Neuronal stem cell (in vitro differentiated cells): ENCODE data around the gene FIGLA.

Source experiments
- DNase-seq: peaks from one replicate; pipeline ENCODE4 v3.0.0-alpha.2; 2013; ENCODE audit warnings: low spot score
- H2AFZ ChIP-seq: one replicate; pipeline ENCODE4 v1.6.1; 2013; ENCODE audit warnings: mild to moderate bottlenecking, low read length, inconsistent platforms
- H2AK5ac ChIP-seq: 2 replicates; pipeline ENCODE4 v1.6.1; 2013; ENCODE audit warnings: low read depth, mild to moderate bottlenecking, inconsistent platforms, low read length, moderate library complexity, mixed read lengths
- H2BK120ac ChIP-seq: 2 replicates; pipeline ENCODE4 v1.6.1; 2013; ENCODE audit warnings: low read depth, mild to moderate bottlenecking, inconsistent platforms, low read length, moderate library complexity, mixed read lengths
- H2BK12ac ChIP-seq: one replicate; pipeline ENCODE4 v1.6.1; 2013; ENCODE audit warnings: low read length, inconsistent platforms
- H2BK15ac ChIP-seq: 2 replicates; pipeline ENCODE4 v1.6.1; 2013; ENCODE audit warnings: mild to moderate bottlenecking, low read length, inconsistent platforms, mixed read lengths
- H2BK5ac ChIP-seq: one replicate; pipeline ENCODE4 v1.6.1; 2013; ENCODE audit warnings: inconsistent platforms, mild to moderate bottlenecking, low read length, moderate library complexity
- H3K14ac ChIP-seq: one replicate; pipeline ENCODE4 v1.6.1; 2013; ENCODE audit warnings: low read length, inconsistent platforms
- H3K18ac ChIP-seq: 2 replicates; pipeline ENCODE4 v1.6.1; 2013; ENCODE audit warnings: low read length, inconsistent platforms
- H3K23ac ChIP-seq: 2 replicates; pipeline ENCODE4 v1.6.1; 2013; ENCODE audit warnings: low read depth, mild to moderate bottlenecking, mixed read lengths, low read length, inconsistent platforms; ENCODE audit not compliant: poor library complexity
- H3K27ac ChIP-seq: replicated peaks from 3 replicates; pipeline ENCODE4 v1.5.1; 2013; ENCODE audit warnings: low read length, inconsistent platforms
- H3K27me3 ChIP-seq, 3 experiments: 2 replicates each; pipeline ENCODE4 v1.6.1; 2013; ENCODE audit warnings: low read length in 3 of 3, mild to moderate bottlenecking in 2 of 3, inconsistent platforms in 1 of 3, low read depth in 1 of 3, mixed read lengths in 1 of 3, moderate library complexity in 1 of 3; ENCODE audit not compliant: control insufficient read depth in 3 of 3, insufficient read depth in 3 of 3
- H3K36me3 ChIP-seq, 2 donors: replicated peaks in 1 of 2; 2 replicates each; pipeline ENCODE4 v1.6.1; 2013; ENCODE audit warnings: low read length in 2 of 2; ENCODE audit not compliant: control insufficient read depth in 2 of 2, insufficient read depth in 2 of 2
- H3K4ac ChIP-seq: 2 replicates; pipeline ENCODE4 v1.6.1; 2013; ENCODE audit warnings: inconsistent platforms, mild to moderate bottlenecking, low read length, moderate library complexity
- H3K4me1 ChIP-seq, 2 donors: 1 replicate in 1 of 2; 2 replicates in 1 of 2; pipeline ENCODE4 v1.6.1; 2013; ENCODE audit warnings: low read length in 2 of 2, low read depth in 1 of 2; ENCODE audit not compliant: control insufficient read depth in 2 of 2, insufficient read depth in 1 of 2
- H3K4me2 ChIP-seq: one replicate; pipeline ENCODE4 v1.6.1; 2013; ENCODE audit warnings: mild to moderate bottlenecking, low read length, inconsistent platforms; ENCODE audit not compliant: insufficient read depth, poor library complexity, severe bottlenecking
- H3K4me3 ChIP-seq, 2 donors: 2 replicates each; pipeline ENCODE4 v1.5.1; 2013; ENCODE audit warnings: low read length in 2 of 2, mild to moderate bottlenecking in 2 of 2, inconsistent platforms in 1 of 2, moderate library complexity in 1 of 2
- H3K79me1 ChIP-seq: one replicate; pipeline ENCODE4 v1.6.1; 2013; ENCODE audit warnings: low read depth, mild to moderate bottlenecking, inconsistent platforms, low read length, moderate library complexity
- H3K9ac ChIP-seq: one replicate; pipeline ENCODE4 v1.6.1; 2013; ENCODE audit warnings: mild to moderate bottlenecking, low read depth, low read length, inconsistent platforms; ENCODE audit not compliant: poor library complexity
- H3K9me3 ChIP-seq, 2 donors: replicated peaks in 1 of 2; 2 replicates each; pipeline versions ENCODE3 to v1.6.1; 2013; ENCODE audit warnings: low read length in 2 of 2, mild to moderate bottlenecking in 2 of 2, inconsistent platforms in 1 of 2, low read depth in 1 of 2, mixed read lengths in 1 of 2, moderate library complexity in 1 of 2; ENCODE audit not compliant: control insufficient read depth in 2 of 2, insufficient read depth in 1 of 2
- H4K8ac ChIP-seq: one replicate; pipeline ENCODE4 v1.6.1; 2013; ENCODE audit warnings: low read depth, mild to moderate bottlenecking, inconsistent platforms, low read length, moderate library complexity
- H4K91ac ChIP-seq: one replicate; pipeline ENCODE4 v1.6.1; 2013; ENCODE audit warnings: low read length, low read depth, mild to moderate bottlenecking, inconsistent platforms; ENCODE audit not compliant: poor library complexity
- WGBS, 2 donors: extraction: QIAGEN DNeasy Blood & Tissue Kit; methylation state at CpG; one replicate each; pipeline ENCODE4 v1.1.7; 2013; ENCODE audit warnings: missing lambda C conversion rate in 2 of 2, mixed read lengths in 1 of 2; ENCODE audit not compliant: insufficient read length in 2 of 2, insufficient replicate concordance in 1 of 2; ENCODE audit errors: extremely low coverage in 2 of 2; 5-methylcytosine and 5-hydroxymethylcytosine counted together

The FIGLA gene

DNA sequence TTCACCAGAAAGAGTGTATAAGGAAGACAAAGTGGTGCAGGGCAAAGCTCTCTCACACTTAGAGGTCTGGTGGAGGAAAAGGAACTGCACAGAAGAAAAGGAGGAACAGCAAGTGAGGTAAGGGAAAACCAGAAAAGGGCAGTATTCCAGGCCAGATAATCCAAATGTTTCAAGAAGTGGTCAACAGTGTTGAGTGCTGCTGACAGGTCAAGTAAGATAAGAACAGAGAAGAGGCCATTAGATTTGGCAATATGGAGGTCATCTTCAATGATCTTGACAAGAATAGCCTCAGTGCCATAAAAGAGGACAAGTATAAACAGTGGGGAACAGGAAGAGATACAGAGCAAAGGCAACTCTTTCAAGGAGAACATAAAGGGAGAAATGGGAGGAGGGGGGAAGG, 37.4 kb downstream of the FIGLA start:
- no peak overlapping the region for H3K18ac ChIP-seq
- H3K9me3 ChIP-seq: no peaks in the 10 kb centered on the region

DNA sequence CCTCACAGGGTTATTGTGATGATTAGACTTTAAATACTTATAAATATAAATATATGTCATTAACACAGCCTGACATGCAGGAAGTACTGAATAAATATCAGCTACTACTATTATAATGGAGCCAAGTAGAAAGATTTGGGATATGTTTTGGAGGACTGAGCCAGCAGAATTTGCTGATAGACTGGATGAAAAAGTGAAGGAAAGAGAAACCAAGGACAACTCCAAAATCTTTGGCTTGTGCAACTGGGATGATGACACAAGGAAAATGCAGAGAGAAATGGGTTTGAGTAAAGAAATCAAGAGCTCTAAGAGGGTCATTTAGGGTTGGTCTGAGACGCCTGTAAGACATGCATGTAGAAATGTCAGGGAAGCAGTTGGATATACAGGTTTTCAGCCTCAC, 38.0 kb downstream of the FIGLA start:
- Histone ChIP-seq H3K4me1 (peaks cover under 1 to 3% of the 10 kb centered on the region in 2 donors), H3K4me3 (no peak overlapping the region), H3K27ac (no peak overlapping the region), H2BK15ac (no peak overlapping the region), H3K36me3 (peaks cover 0 to 2% of the 10 kb centered on the region in 2 donors), H2BK12ac (no peak overlapping the region), H2AK5ac (no peak overlapping the region), H4K8ac (no peak overlapping the region), H3K4me2 (no peak overlapping the region), H3K23ac (no peak overlapping the region), H3K9me3 (peaks cover under 1 to 2% of the 10 kb centered on the region in 2 donors), H2BK120ac (no peak overlapping the region), H2AFZ (no peak overlapping the region), H3K14ac (no peak overlapping the region), H3K9ac (no peak overlapping the region), H3K79me1 (peaks cover 1% of the 10 kb centered on the region), H4K91ac (no peak overlapping the region), H3K18ac (no peak overlapping the region), H3K4ac (no peak overlapping the region), H2BK5ac (no peak overlapping the region), H3K27me3 (no peaks in the 10 kb centered on the region)
- no CpG with 5 or more reads among the region's 1 CpG for WGBS, 2 donors
- DNase-seq: no peak

More for the DNA sequence above, 37.4 kb downstream of the FIGLA start:
- H4K91ac ChIP-seq: no peak overlapping the region
- no peak overlapping the region for H3K23ac ChIP-seq
- no peak overlapping the region for H3K14ac ChIP-seq
- H3K4me2 ChIP-seq: no peak overlapping the region
- H2BK15ac ChIP-seq: no peak overlapping the region
- peaks cover 0 to 2% of the 10 kb centered on the region in 2 donors for H3K4me1 ChIP-seq
- H3K4me3 ChIP-seq: no peak overlapping the region
- no peak overlapping the region for H3K9ac ChIP-seq
- H3K27ac ChIP-seq: no peak overlapping the region
- no peaks in the 10 kb centered on the region for H3K27me3 ChIP-seq
- no peak overlapping the region for H2BK120ac ChIP-seq
- H2BK5ac ChIP-seq: no peak overlapping the region
- H2BK12ac ChIP-seq: no peak overlapping the region
- H2AFZ ChIP-seq: no peak overlapping the region
- H4K8ac ChIP-seq: no peak overlapping the region
- H3K4ac ChIP-seq: no peak overlapping the region
- DNase-seq: no peak
- H3K79me1 ChIP-seq: no peaks in the 10 kb centered on the region
- peaks cover 0 to 2% of the 10 kb centered on the region in 2 donors for H3K36me3 ChIP-seq
- no peak overlapping the region for H2AK5ac ChIP-seq

DNA sequence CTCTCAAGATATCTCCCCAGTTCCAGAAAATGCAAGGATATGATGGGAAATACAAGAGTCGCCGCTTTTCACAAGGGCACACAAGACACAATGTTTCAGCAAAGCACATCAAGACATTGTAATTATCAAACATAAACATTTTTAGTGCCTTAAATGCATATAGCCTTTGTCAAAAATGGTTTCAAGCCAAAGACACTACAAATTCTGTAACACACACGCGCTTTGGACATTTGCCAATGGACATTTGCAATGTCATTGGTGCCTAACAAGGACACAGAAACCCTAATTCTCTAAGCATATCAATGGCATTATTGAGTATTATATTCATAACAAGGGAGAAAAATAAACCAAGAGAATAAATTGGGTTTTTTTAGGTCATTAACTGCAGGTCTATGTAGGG, 38.6 kb downstream of the FIGLA start:
- no peak for DNase-seq
- H3K4me1 ChIP-seq: peaks cover 3 to 5% of the 10 kb centered on the region in 2 donors
- no peak overlapping the region for H3K4me2 ChIP-seq
- H3K14ac ChIP-seq: no peak overlapping the region
- no peak overlapping the region for H2BK5ac ChIP-seq
- H2BK120ac ChIP-seq: no peak overlapping the region
- H3K27ac ChIP-seq: no peak overlapping the region
- no peak overlapping the region for H2AFZ ChIP-seq
- H3K36me3 ChIP-seq: peaks cover 0 to 2% of the 10 kb centered on the region in 2 donors
- peaks cover 3 to 4% of the 10 kb centered on the region in 2 donors for H3K9me3 ChIP-seq
- no peak overlapping the region for H2BK12ac ChIP-seq
- H3K79me1 ChIP-seq: peaks cover 3% of the 10 kb centered on the region
- H4K91ac ChIP-seq: no peak overlapping the region
- no CpG with 5 or more reads among the region's 4 CpGs for WGBS, 2 donors
- no peak overlapping the region for H3K23ac ChIP-seq
- H2BK15ac ChIP-seq: no peak overlapping the region
- no peak overlapping the region for H4K8ac ChIP-seq
- no peak overlapping the region for H2AK5ac ChIP-seq
- H3K4ac ChIP-seq: no peak overlapping the region
- H3K4me3 ChIP-seq: no peak overlapping the region
- no peak overlapping the region for H3K18ac ChIP-seq
- H3K9ac ChIP-seq: no peak overlapping the region
- H3K27me3 ChIP-seq: no peaks in the 10 kb centered on the region

DNA sequence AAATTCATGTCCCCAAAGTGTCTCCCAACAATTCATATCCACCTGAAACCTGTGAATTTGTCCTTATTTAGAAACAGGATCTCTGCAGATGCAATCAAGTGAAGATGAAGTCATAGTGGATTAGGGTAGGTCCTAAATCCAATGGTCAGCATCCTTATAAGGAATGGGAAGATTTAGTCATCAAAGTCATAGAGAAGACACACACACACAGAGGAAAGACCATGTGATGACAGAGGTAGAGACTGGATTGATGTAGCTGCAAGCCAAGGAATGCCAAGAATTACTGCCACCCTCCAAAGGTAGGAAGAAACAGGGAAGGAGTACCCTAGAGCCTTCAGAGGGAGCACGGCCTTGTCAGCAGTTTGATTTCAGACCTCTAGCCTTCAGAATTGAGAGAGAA, 40.1 kb downstream of the FIGLA start:
- H4K8ac ChIP-seq: no peak overlapping the region
- H3K4ac ChIP-seq: no peak overlapping the region
- no peak overlapping the region for H3K23ac ChIP-seq
- H3K18ac ChIP-seq: no peak overlapping the region
- peaks cover 3% of the 10 kb centered on the region for H3K79me1 ChIP-seq
- H2AK5ac ChIP-seq: no peak overlapping the region
- peaks cover 9 to 19% of the 10 kb centered on the region in 2 donors for H3K4me1 ChIP-seq
- peaks cover 3 to 4% of the 10 kb centered on the region in 2 donors for H3K9me3 ChIP-seq
- no peaks in the 10 kb centered on the region for H3K27me3 ChIP-seq
- no peak overlapping the region for H3K27ac ChIP-seq
- H2BK5ac ChIP-seq: no peak overlapping the region
- no peak overlapping the region for H2BK120ac ChIP-seq
- no peak overlapping the region for H3K9ac ChIP-seq
- WGBS, 2 donors: no CpG with 5 or more reads among the region's 1 CpG
- H3K4me3 ChIP-seq: no peak overlapping the region
- no peak overlapping the region for H2BK12ac ChIP-seq
- no peak overlapping the region for H2BK15ac ChIP-seq
- H3K14ac ChIP-seq: no peak overlapping the region
- no peak overlapping the region for H4K91ac ChIP-seq
- H2AFZ ChIP-seq: no peak overlapping the region
- H3K4me2 ChIP-seq: no peak overlapping the region
- H3K36me3 ChIP-seq: no peaks in the 10 kb centered on the region
- no peak for DNase-seq
